Fibroblast of gingiva (primary cell): ENCODE data around the gene ZDHHC13.

Experiments used
- DNase-seq: peaks from one replicate; pipeline ENCODE4 v3.0.0-alpha.2; 2011; ENCODE audit warnings: low read depth

The ZDHHC13 gene

GRCh38 chr11:19208959-19209546 is 92.1 kb downstream of the ZDHHC13 start:
- no peak for DNase-seq

GRCh38 chr11:19209617-19210370 is 92.8 kb downstream of the ZDHHC13 start:
- DNase-seq = no peak

- DNase-seq = no peak
Measured at GRCh38 chr11:19216021-19216420, 99.1 kb downstream of the ZDHHC13 start.

- DNase-seq = no peak
Measured at GRCh38 chr11:19216709-19217374, 99.9 kb downstream of the ZDHHC13 start.

- no peak for DNase-seq
Measured at GRCh38 chr11:19218216-19218615, 101.2 kb downstream of the ZDHHC13 start.

GRCh38 chr11:19218786-19219460 is 102.0 kb downstream of the ZDHHC13 start:
- DNase-seq = no peak

GRCh38 chr11:19220903-19221724 is 104.1 kb downstream of the ZDHHC13 start:
- peak; percentile 39 for DNase-seq

- no peak for DNase-seq
Measured at GRCh38 chr11:19225123-19225522, 108.2 kb downstream of the ZDHHC13 start.

GRCh38 chr11:19225581-19225980 is 108.6 kb downstream of the ZDHHC13 start:
- DNase-seq = no peak
